GM10847 (cell line): ENCODE measurements around the gene E2F1.
A peak's percentile ranks its signal among the peaks of the same experiment; 100 is the strongest.

Experiments used
- POLR2A ChIP-seq: IDR thresholded peaks from 2 replicates; pipeline ENCODE4 v1.6.1; 2011; ENCODE audit not compliant: insufficient read length; ENCODE audit errors: extremely low read depth

The E2F1 gene

GRCh38 chr20:33719989-33720709 is 34.0 kb upstream of the E2F1 start, which contains the start of gene PXMP4:
Gene PXMP4 (minus strand): TSS chr20:33720310. CDS start chr20:33720207, 103 bp downstream.
- TF ChIP-seq POLR2A: peak; percentile 24

GRCh38 chr20:33719277-33719988 is 33.2 kb upstream of the E2F1 start:
- no peak for TF ChIP-seq POLR2A

GRCh38 chr20:33716498-33716897 is 30.3 kb upstream of the E2F1 start:
- TF ChIP-seq POLR2A: no peak

- TF ChIP-seq POLR2A: no peak
These were observed 27.7 kb upstream of the E2F1 start for GRCh38 chr20:33713865-33714367.

- no peak for TF ChIP-seq POLR2A
These were observed 25.2 kb upstream of the E2F1 start for GRCh38 chr20:33711446-33711738.

GRCh38 chr20:33710681-33711445 is 24.7 kb upstream of the E2F1 start:
- no peak for TF ChIP-seq POLR2A

- TF ChIP-seq POLR2A: no peak
These were observed 23.8 kb upstream of the E2F1 start for GRCh38 chr20:33709905-33710541.

GRCh38 chr20:33709398-33709797 is 23.2 kb upstream of the E2F1 start:
- no peak for TF ChIP-seq POLR2A

GRCh38 chr20:33707668-33708067 is 21.5 kb upstream of the E2F1 start:
- no peak for TF ChIP-seq POLR2A

GRCh38 chr20:33704197-33704924 is 18.2 kb upstream of the E2F1 start:
- no peak for TF ChIP-seq POLR2A

GRCh38 chr20:33703498-33704137 is 17.4 kb upstream of the E2F1 start:
- no peak for TF ChIP-seq POLR2A

- TF ChIP-seq POLR2A: no peak
These were observed 16.7 kb upstream of the E2F1 start for GRCh38 chr20:33702861-33703260.

GRCh38 chr20:33701629-33702450 is 15.7 kb upstream of the E2F1 start:
- no peak for TF ChIP-seq POLR2A
